HG03139 (cell line): ENCODE results near the gene CCL21.

ENCODE experiments used
- ATAC-seq: cut with Tn5 transposase; IDR thresholded peaks from one replicate; pipeline ENCODE4 v1.9.1; 2021; ENCODE audit not compliant: unreplicated experiment

Gene CCL21

GRCh38 chr9:34709196-34709978 is 549 bp downstream of the CCL21 start:
- no peak for ATAC-seq

DNA sequence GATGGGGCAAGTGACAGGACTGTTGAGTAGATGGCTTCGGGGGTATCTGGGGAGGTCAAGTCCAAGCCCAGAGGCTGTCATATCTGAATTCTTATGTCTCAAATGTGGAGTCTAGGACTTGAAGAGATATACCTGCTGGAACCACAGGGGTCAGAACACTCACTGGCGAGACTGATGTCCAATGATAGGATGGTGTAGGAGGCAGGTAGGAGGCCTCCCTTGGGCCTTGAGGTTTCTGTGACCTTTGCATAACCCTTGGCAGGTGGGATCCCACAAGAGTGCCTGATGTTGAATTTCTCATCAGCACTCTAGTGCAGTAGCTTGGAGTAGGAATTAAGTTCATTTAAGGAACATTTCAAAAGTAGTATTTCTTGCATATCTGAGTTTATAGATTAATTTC is 2.8 kb downstream of the CCL21 start:
- ATAC-seq: no peak

- ATAC-seq: no peak
These were observed 7.9 kb downstream of the CCL21 start for GRCh38 chr9:34701769-34702736.

GRCh38 chr9:34701023-34701768 is 8.7 kb downstream of the CCL21 start:
- ATAC-seq: no peak

DNA sequence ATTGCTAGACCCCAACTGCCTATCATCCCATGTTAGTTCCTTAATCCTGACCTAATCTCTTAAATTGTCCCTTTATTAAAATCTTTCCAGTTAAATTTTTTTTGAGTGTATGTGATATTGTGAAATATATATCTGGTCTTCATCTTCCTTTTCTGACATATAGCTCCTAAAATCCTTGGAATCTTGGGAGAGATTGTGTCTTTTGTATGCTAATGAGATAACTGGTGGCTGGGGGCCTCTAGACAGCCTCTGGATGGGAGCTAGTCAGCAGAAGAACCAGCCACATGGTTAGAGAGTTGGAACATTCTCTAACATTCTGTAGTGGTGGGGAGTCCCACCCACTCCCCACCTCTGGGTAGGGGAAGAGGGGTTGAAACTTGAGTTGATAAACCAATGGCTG is 15.1 kb downstream of the CCL21 start:
- ATAC-seq: no peak

- ATAC-seq: no peak
These were observed 16.4 kb downstream of the CCL21 start for GRCh38 chr9:34693560-34693959.

DNA sequence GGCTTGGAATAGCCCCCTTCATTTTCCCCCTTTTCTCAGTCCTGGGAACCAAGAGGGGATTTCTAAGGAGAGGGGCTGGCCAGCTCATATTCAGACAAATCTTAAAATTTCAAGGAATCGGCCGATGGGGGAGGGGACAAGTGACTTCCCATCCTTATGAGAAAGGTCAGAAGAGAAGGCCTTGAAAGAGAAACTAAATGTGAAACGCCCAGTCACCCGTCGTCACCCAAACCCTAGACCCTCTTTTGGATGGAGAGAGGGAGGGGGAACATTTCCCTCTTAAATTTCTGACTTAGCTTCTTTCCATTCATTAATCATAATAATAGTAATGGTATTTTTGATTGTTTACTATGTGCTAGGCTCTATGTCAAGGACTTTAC is 18.0 kb downstream of the CCL21 start:
- no peak for ATAC-seq

DNA sequence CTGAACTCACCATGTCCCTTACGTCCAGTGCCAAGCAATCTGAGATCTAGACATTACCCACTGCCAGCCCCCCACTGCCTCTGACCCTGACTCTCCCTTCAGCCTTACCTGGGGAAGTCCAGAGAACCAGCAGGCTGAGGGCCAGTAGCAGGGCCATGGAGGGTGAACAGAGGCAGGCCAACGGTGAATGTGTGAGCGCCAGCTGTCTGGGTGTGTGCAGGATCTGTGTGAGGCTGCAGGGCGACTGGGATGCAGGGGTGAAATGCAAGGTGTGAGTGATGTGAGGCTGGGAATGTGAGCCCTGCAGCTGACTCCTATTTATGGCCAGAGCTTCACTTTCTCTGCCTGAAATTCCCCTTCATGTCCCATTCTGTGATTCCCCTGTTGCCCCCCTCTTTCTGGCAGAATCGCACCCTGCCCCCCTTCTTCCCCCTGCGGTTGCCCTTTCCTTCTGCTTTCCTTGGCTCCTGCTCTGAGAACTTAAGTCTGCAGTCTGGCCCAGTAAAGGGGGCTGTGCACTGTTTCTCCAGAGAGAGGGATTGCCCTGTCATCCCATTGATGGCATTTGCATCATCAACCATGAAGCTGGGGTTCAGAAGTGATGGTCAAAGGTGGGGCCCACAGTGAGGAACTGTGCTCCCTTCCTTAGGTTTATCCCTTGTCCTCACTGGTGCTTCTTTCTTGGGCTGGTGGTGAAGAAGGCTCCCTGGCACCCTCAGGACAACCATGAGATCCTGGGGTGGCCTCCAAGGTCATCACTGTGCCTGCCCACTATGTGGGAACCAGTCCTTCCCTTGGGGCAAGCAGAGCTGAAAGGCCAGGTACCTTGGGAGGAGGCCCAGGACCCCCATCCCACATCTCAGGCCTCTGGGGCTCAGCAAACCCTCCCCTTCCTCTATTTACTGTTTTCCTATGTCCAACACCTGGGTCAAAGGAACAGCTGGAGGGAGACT is 18.7 kb downstream of the CCL21 start, which contains the start of gene CCL19:
Gene CCL19 (minus strand): TSS at position 294 of the 953 bp plus-strand sequence. CDS start 137 bp downstream, at position 157.
- no peak for ATAC-seq

GRCh38 chr9:34689512-34689911 is 20.4 kb downstream of the CCL21 start:
- no peak for ATAC-seq

- ATAC-seq: no peak
These were observed 20.8 kb downstream of the CCL21 start for GRCh38 chr9:34689116-34689470.

GRCh38 chr9:34688329-34689115 is 21.4 kb downstream of the CCL21 start:
- no peak for ATAC-seq

DNA sequence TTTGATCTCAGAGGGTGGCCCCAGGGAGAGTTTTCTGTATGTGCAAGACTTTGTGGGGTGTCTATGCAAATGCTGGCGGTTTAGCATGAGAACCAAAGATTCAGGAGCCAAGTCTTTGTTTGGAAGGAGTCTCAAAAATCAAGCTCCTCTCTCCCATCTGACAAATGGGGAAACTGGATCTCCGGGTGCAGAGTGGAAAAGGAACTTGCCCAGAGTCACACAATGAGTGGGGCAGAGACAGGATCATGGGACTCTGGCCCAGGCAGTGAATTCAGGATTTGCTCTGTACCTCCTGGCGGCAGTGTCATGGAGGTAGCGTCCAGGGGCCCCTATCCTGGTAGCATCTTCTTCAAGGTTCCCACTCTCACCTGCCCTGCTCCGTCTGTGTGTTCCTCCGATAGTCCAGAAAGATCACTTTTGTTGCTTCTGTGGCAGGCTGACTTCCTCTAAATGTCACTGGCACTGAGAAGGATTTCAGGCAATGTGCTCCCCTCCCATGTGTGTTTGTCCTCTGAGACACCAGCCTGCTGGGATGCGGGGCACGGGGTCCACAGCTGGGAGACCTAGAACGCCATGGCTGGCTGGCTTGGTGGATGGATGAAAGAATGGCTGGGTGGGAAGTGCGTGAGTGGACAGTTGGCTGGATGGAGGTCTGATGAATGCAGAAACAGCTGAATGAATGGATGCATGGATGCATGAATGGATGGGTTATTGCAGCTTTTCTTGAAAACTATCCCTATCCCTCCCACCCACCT is 22.5 kb downstream of the CCL21 start:
- ATAC-seq: no peak

- no peak for ATAC-seq
These were observed 23.2 kb downstream of the CCL21 start for GRCh38 chr9:34686732-34687131.

DNA sequence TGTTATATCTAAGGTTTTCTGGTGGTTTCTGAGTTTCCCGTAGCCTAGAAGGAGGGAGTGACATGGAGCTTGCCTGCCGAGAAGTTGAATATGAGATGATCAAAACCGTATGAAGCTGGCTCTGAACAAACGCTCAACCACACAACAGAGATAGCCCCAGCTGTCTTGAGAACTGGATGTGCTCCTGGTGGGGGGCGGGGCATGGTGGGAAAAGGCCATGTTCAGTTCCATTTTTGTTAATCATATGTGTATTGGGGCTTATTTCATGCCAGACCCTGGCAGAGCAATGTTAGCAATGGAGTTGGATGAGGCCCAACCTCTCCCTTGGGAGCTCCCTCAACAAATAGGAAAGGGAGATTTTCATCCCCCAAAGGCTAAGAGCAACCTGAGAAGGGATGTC is 23.7 kb downstream of the CCL21 start:
- ATAC-seq: no peak

- ATAC-seq: no peak
These were observed 24.3 kb downstream of the CCL21 start for GRCh38 chr9:34685591-34685990.

DNA sequence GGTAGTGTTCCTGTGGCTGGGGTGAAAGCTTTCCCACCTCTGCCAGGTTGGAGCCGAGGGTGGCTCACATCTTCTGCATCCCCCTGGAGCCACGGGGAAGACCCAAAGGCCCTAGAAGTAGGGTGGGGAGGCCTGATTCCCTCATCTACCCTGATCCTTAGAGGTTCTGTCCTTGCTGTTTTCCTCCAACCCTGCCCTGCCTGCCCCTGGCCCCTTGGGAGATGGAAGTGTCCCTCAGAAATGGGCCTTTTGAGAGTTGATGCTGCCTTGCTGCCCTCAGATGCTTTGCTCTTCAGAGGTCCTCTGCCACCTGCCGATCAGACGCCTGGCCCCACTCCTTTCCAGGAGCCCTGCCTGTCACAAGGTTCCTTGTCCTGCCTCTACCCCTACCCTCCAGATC is 25.1 kb downstream of the CCL21 start:
- ATAC-seq: no peak

- ATAC-seq: no peak
These were observed 25.8 kb downstream of the CCL21 start for GRCh38 chr9:34684145-34684544.

DNA sequence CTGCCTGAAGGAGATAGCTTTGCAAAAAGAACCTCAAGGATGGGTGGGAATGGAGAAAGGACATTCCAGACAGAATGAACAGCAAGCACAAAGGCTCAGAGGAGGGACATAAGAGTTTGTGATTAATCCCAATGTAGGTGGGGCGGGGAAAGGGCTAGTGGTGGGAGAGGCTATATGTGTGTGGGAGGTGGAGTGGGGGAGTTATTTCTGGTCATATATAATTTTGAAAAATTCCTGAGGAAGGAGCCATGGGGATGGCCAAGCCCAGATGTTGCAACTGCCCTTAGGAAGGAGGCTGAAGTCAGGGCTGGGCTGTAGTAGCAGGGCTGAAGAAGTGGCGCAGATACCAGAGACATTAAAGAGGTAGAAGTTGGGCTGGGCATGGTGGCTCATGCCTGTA is 34.1 kb downstream of the CCL21 start:
- ATAC-seq: no peak
